Thoracic aorta (tissue), 2 donors: ENCODE measurements around the gene LRP5. TPM values are rescaled to one million over a fixed set of nuclear protein-coding genes. Genes with fewer than 3 reads are reported as not detected.

Experiments
- ATAC-seq: fragments of 150-250 bp; one replicate; pipeline ENCODE4 v1.8.0; 2017; ENCODE audit warnings: low read depth; ENCODE audit not compliant: insufficient number of reproducible peaks, low FRiP score
- DNase-seq: peaks from one replicate; pipeline ENCODE4 v3.0.0-alpha.2; 2020; ENCODE audit warnings: low spot score
- H3K27ac ChIP-seq, 2 donors: fragments of 200-600 bp; sonication (generic); 1 replicate in 1 of 2; 2 replicates in 1 of 2; pipeline ENCODE4 v1.5.1; 2016; ENCODE audit warnings: mild to moderate bottlenecking in 2 of 2, moderate library complexity in 2 of 2
- H3K27me3 ChIP-seq: fragments of 200-600 bp; sonication (generic); replicated peaks from 2 replicates; pipeline ENCODE4 v1.6.0; 2016; ENCODE audit warnings: mild to moderate bottlenecking; ENCODE audit not compliant: insufficient read depth
- H3K36me3 ChIP-seq: fragments of 200-600 bp; sonication (generic); one replicate; pipeline ENCODE4 v1.5.1; 2016
- H3K4me1 ChIP-seq, 2 donors: fragments of 200-600 bp; sonication (generic); 1 replicate in 1 of 2; 2 replicates in 1 of 2; pipeline versions ENCODE4 v1.5.1 to v1.6.0; 2016; ENCODE audit warnings: low read depth in 2 of 2, mild to moderate bottlenecking in 1 of 2; ENCODE audit not compliant: control insufficient read depth in 1 of 2
- H3K4me3 ChIP-seq: fragments of 200-600 bp; sonication (generic); 2 replicates; pipeline ENCODE4 v1.5.1; 2016; ENCODE audit warnings: mild to moderate bottlenecking
- H3K9me3 ChIP-seq: fragments of 200-600 bp; sonication (generic); 2 replicates; pipeline ENCODE4 v1.5.1; 2016
- CTCF ChIP-seq: fragments of 200-600 bp; sonication (generic); IDR thresholded peaks from one replicate; pipeline ENCODE4 v1.5.1; 2019; ENCODE audit warnings: antibody characterized with exemption
- total RNA-seq, 2 donors: library from RNA; depleted of rRNA; stranded (reverse); fragments of >200 nt; gene quantifications; one replicate each; pipeline versions ENCODE4 v1.1.0 to v1.2.3, GENCODE V29; 2016

The LRP5 gene
- total RNA-seq, 2 donors from 2014 or later = 67.2 to 99.1 TPM

DNA sequence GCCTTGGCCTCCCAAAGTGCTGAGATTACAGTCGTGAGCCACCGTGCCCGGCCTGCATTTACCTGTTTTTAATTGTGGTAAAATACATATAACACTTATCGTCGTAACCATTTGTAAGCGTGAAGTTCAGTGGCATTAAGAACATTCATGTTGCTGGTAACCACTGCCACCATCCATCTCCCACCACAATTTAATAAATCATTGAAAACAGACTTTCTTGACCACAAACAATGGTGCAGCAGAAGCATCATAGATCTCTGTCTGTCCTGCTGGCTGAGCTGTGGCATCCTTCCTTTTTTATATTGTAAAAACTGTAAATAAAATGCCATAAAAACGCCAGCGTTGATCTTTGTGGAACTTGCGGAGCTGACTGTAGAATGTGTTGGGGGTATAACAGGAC, 24.3 kb downstream of the LRP5 start:
- TF ChIP-seq CTCF = no peak
- H3K36me3 ChIP-seq = no peaks in the 10 kb centered on the region
- ATAC-seq (no peak), DNase-seq (no peak)
- H3K27ac ChIP-seq = no peak overlapping the region
- H3K4me3 ChIP-seq = no peak overlapping the region
- no peaks in the 10 kb centered on the region for H3K9me3 ChIP-seq
- peaks cover 20 to 74% of the 10 kb centered on the region in 2 donors for H3K4me1 ChIP-seq
- H3K27me3 ChIP-seq = no peaks in the 10 kb centered on the region

GRCh38 chr11:68337399-68337835, 25.0 kb downstream of the LRP5 start:
- peaks cover 27 to 76% of the 10 kb centered on the region in 2 donors for H3K4me1 ChIP-seq
- H3K27me3 ChIP-seq = no peaks in the 10 kb centered on the region
- DNase-seq (no peak), ATAC-seq (no peak)
- no peaks in the 10 kb centered on the region for H3K9me3 ChIP-seq
- H3K4me3 ChIP-seq = no peak overlapping the region
- TF ChIP-seq CTCF = no peak
- H3K36me3 ChIP-seq = no peaks in the 10 kb centered on the region
- peak overlapping the region in 1 of 2 donors; percentile 31 for H3K27ac ChIP-seq

GRCh38 chr11:68338051-68338780, 25.8 kb downstream of the LRP5 start:
- ATAC-seq (no peak), DNase-seq (no peak)
- Histone ChIP-seq H3K4me3 (no peak overlapping the region), H3K36me3 (no peaks in the 10 kb centered on the region), H3K27me3 (no peaks in the 10 kb centered on the region), H3K27ac (peak overlapping the region in 1 of 2 donors; percentile 31), H3K9me3 (no peaks in the 10 kb centered on the region), H3K4me1 (peaks cover 33 to 76% of the 10 kb centered on the region in 2 donors)
- no peak for TF ChIP-seq CTCF

- peaks cover 36 to 78% of the 10 kb centered on the region in 2 donors for H3K4me1 ChIP-seq
- no peak overlapping the region for H3K4me3 ChIP-seq
- DNase-seq = no peak
- H3K36me3 ChIP-seq = no peaks in the 10 kb centered on the region
- no peak for TF ChIP-seq CTCF
- peak overlapping the region in 1 of 2 donors; percentile 23 for H3K27ac ChIP-seq
- no peak for ATAC-seq
- H3K27me3 ChIP-seq = no peaks in the 10 kb centered on the region
- H3K9me3 ChIP-seq = no peaks in the 10 kb centered on the region
Observed at GRCh38 chr11:68340003-68340767, 27.8 kb downstream of the LRP5 start.

GRCh38 chr11:68340784-68341556, 28.6 kb downstream of the LRP5 start:
- H3K9me3 ChIP-seq = no peaks in the 10 kb centered on the region
- peak overlapping the region; percentile 76 to 88 for H3K27ac ChIP-seq
- no peaks in the 10 kb centered on the region for H3K36me3 ChIP-seq
- DNase-seq (peak; percentile 37), ATAC-seq (no peak)
- no peaks in the 10 kb centered on the region for H3K27me3 ChIP-seq
- H3K4me3 ChIP-seq = peak overlapping the region; percentile 51
- H3K4me1 ChIP-seq = peaks cover 36 to 76% of the 10 kb centered on the region in 2 donors
- no peak for TF ChIP-seq CTCF
